HCT116 (cell line): ENCODE results near the gene BAHCC1. TPM values are rescaled to one million over a fixed set of nuclear protein-coding genes. Genes with fewer than 3 reads are reported as not detected.

Source experiments
- ATAC-seq: fragments of 200-7000 bp; cut with Tn5 transposase; 2 replicates; pipeline ENCODE4 v1.9.1; 2020; ENCODE audit warnings: mild to moderate bottlenecking, moderate library complexity
- BruUV-seq: library from RNA; stranded (reverse); fragments of 400-500 nt; replicated peaks from 2 replicates; lab custom pipeline; 2021; lab: Mats Ljungman, UMichigan
- CTCF ChIA-PET: fragments of 300-600 bp; sonication (Branson Sonifier 250); formaldehyde crosslinking; loops from one replicate; lab custom pipeline; 2021; ENCODE audit warnings: antibody characterized with exemption; lab: Charles Lee
- POLR2A ChIA-PET: fragments of 300-600, 350-600 bp; sonication (Branson Sonifier 250); formaldehyde crosslinking; loops from one replicate; lab custom pipeline; 2021; ENCODE audit warnings: antibody characterized with exemption; lab: Charles Lee
- RAD21 ChIA-PET, 2 experiments: fragments of 300-600 bp; sonication (Branson Sonifier 250); formaldehyde crosslinking; loops; one replicate each; lab custom pipeline; 2023; ENCODE audit warnings: low total read pairs in 2 of 2; ENCODE audit not compliant: uncharacterized antibody in 2 of 2, unreplicated experiment in 2 of 2, low non-redundant PET in 1 of 2; lab: Charles Lee
- DNase-seq: peaks from one replicate; pipeline ENCODE4 v3.0.0-alpha.2; 2010; ENCODE audit warnings: low read depth, low spot score
- H2AFZ ChIP-seq: fragments of 200-600 bp; shearing (Covaris generic), sonication (generic); 2 replicates; pipeline ENCODE4 v1.6.1; 2017; ENCODE audit warnings: low read depth, mixed run types, mixed read lengths, antibody characterized with exemption, low read length; ENCODE audit not compliant: poor library complexity, severe bottlenecking
- H3K27ac ChIP-seq: 2 replicates; pipeline ENCODE4 v1.5.1; 2012; ENCODE audit warnings: low read depth, low read length
- H3K27me3 ChIP-seq: fragments of 200-600 bp; sonication (generic); 2 replicates; pipeline ENCODE4 v1.6.1; 2016; ENCODE audit warnings: mixed run types, low read length, mixed read lengths; ENCODE audit not compliant: insufficient read depth
- H3K36me3 ChIP-seq, 2 experiments: fragments of 200-500 bp in 1 of 2; fragments of 200-600 bp in 1 of 2; sonication (Bioruptor generic) in 1 of 2; sonication (generic) in 1 of 2; 2 replicates each; pipeline versions ENCODE4 v1.5.1 to v1.6.1; 2014 to 2016; ENCODE audit warnings: low read length in 2 of 2, inconsistent platforms in 1 of 2, mixed read lengths in 1 of 2, mixed run types in 1 of 2; ENCODE audit not compliant: insufficient read depth in 2 of 2, control insufficient read depth in 1 of 2
- H3K4me1 ChIP-seq, 2 experiments: fragments of 200-600 bp in 1 of 2; sonication (generic) in 1 of 2; 2 replicates each; pipeline versions ENCODE4 v1.5.1 to v1.6.1; 2012 to 2017; ENCODE audit warnings: low read length in 2 of 2, inconsistent platforms in 1 of 2, mild to moderate bottlenecking in 1 of 2, mixed read lengths in 1 of 2, mixed run types in 1 of 2, moderate library complexity in 1 of 2; ENCODE audit not compliant: insufficient read depth in 2 of 2, control insufficient read depth in 1 of 2
- H3K4me2 ChIP-seq: fragments of 200-600 bp; sonication (generic); 2 replicates; pipeline ENCODE4 v1.6.1; 2017; ENCODE audit warnings: mixed run types, low read length, mixed read lengths
- H3K4me3 ChIP-seq, 2 experiments: fragments of 200-600 bp in 1 of 2; sonication (generic) in 1 of 2; replicated peaks in 1 of 2; 2 replicates each; pipeline ENCODE4 v1.5.1; 2011 to 2016; ENCODE audit warnings: low read length in 2 of 2, control low read depth in 1 of 2, low read depth in 1 of 2, mild to moderate bottlenecking in 1 of 2, mixed read lengths in 1 of 2, mixed run types in 1 of 2
- H3K79me2 ChIP-seq: fragments of 200-600 bp; sonication (generic); 2 replicates; pipeline ENCODE4 v1.6.1; 2017; ENCODE audit warnings: mild to moderate bottlenecking, mixed run types, low read length, moderate library complexity, mixed read lengths; ENCODE audit not compliant: insufficient read depth
- H3K9ac ChIP-seq: fragments of 200-600 bp; sonication (generic); 2 replicates; pipeline ENCODE4 v1.6.1; 2016; ENCODE audit warnings: low read length, mixed read lengths
- H3K9me2 ChIP-seq: fragments of 200-600 bp; sonication (generic), shearing (Covaris generic); 2 replicates; pipeline ENCODE4 v1.6.1; 2017; ENCODE audit warnings: mixed run types, mild to moderate bottlenecking, moderate library complexity; ENCODE audit not compliant: insufficient read depth
- H3K9me3 ChIP-seq, 2 experiments: fragments of 200-500 bp in 1 of 2; fragments of 200-600 bp in 1 of 2; sonication (Bioruptor generic) in 1 of 2; sonication (generic) in 1 of 2; 2 replicates each; pipeline ENCODE4 v1.6.1; 2014 to 2017; ENCODE audit warnings: low read length in 2 of 2, mixed read lengths in 2 of 2, inconsistent platforms in 1 of 2, low read depth in 1 of 2, mild to moderate bottlenecking in 1 of 2, mixed run types in 1 of 2, moderate library complexity in 1 of 2; ENCODE audit not compliant: control insufficient read depth in 1 of 2, insufficient read depth in 1 of 2
- H4K20me1 ChIP-seq: fragments of 200-600 bp; sonication (generic), shearing (Covaris generic); 2 replicates; pipeline ENCODE4 v1.6.1; 2017; ENCODE audit warnings: mixed run types, mild to moderate bottlenecking, moderate library complexity; ENCODE audit not compliant: insufficient read depth
- CEBPB ChIP-seq: IDR thresholded peaks from 2 replicates; pipeline ENCODE4 v1.6.1; 2012; ENCODE audit warnings: low read depth
- EZH2 ChIP-seq: fragments of 200-600 bp; sonication (generic); IDR thresholded peaks from 2 replicates; pipeline ENCODE4 v1.6.1; 2017; ENCODE audit warnings: antibody characterized with exemption, mixed run types
- EZH2phosphoT487 ChIP-seq: fragments of 200-600 bp; IDR thresholded peaks from 2 replicates; pipeline ENCODE4 v1.6.1; 2018; ENCODE audit warnings: antibody characterized with exemption, borderline replicate concordance
- JUND ChIP-seq: IDR thresholded peaks from 2 replicates; pipeline ENCODE4 v1.6.1; 2012
- POLR2A ChIP-seq: IDR thresholded peaks from 2 replicates; pipeline ENCODE4 v1.7.0; 2011; ENCODE audit warnings: borderline replicate concordance; ENCODE audit not compliant: insufficient read depth, insufficient read length; ENCODE audit errors: extremely low read depth
- REST ChIP-seq: IDR thresholded peaks from 2 replicates; pipeline ENCODE4 v1.6.1; 2012; ENCODE audit warnings: low read depth
- ZFX ChIP-seq: fragments of 450-650 bp; IDR thresholded peaks from 2 replicates; pipeline ENCODE4 v1.6.1; 2017
- intact Hi-C: fragments of 100-400 bp; cut with micrococcal nuclease; formaldehyde crosslinking; loops from 2 replicates; pipeline ENCODE4 v1.10.0; 2022
- total RNA-seq: library from RNA; stranded (reverse); gene quantifications from one replicate; pipeline ENCODE4 v1.2.1, GENCODE V29; 2021; ENCODE audit not compliant: unreplicated experiment

The BAHCC1 gene
- total RNA-seq, 1 experiment from 2014 or later, result 45.2 TPM

- H3K4me1 ChIP-seq, result peaks cover 19 to 20% of the 10 kb centered on the region in 2 experiments
- ATAC-seq (no peak), DNase-seq (no peak)
- no peaks in the 10 kb centered on the region for H3K9me2 ChIP-seq
- H4K20me1 ChIP-seq, result no peaks in the 10 kb centered on the region
- peaks cover 66% of the 10 kb centered on the region for H3K79me2 ChIP-seq
- ChIA-PET CTCF (interaction anchor here (1.2 to 1.8 kb wide), 2 partner anchors 10 to 36 kb away, joined by 4 read pairs; partner anchors contain the start of gene BAHCC1), POLR2A (interaction anchor here (1.5 to 2.7 kb wide), 2 partner anchors 10 to 36 kb away, joined by 3 to 21 read pairs; partner anchors contain the start of gene BAHCC1), RAD21 (interaction anchor here in 1 of 2 experiments (1.0 kb wide), 1 partner anchor 113 kb away, joined by 3 read pairs; no protein-coding TSS in a partner anchor)
- no peaks in the 10 kb centered on the region for H3K9me3 ChIP-seq
- H3K4me2 ChIP-seq, result no peak overlapping the region
- intact Hi-C loops, result no loop called here
- no peak overlapping the region for H3K9ac ChIP-seq
- no TSS peak for BruUV-seq
- no peak overlapping the region for H2AFZ ChIP-seq
- H3K36me3 ChIP-seq, result no peaks in the 10 kb centered on the region; a peak in 1 of 4 replicates
- TF ChIP-seq REST (no peak), EZH2phosphoT487 (no peak), ZFX (no peak), CEBPB (no peak), POLR2A (no peak), EZH2 (no peak), JUND (no peak)
- no peak overlapping the region for H3K4me3 ChIP-seq
- H3K27ac ChIP-seq, result no peak overlapping the region
- no peaks in the 10 kb centered on the region for H3K27me3 ChIP-seq
Measured at GRCh38 chr17:81404558-81405165, 9.4 kb downstream of the BAHCC1 start.
